ENCODE data around the gene MYBPC2.

Gene MYBPC2

GRCh38 chr19:50513746-50514345 lies 81.2 kb downstream of the MYBPC2 start, which contains the start of gene ASPDH:
Gene ASPDH, minus strand, starts transcription at chr19:50513913. Its CDS starts 90 bp downstream, at chr19:50513823.
- in situ Hi-C loops (cut with HindIII; ENCODE audit: low sequenced_read_pairs) = no loop called here

- in situ Hi-C loops (cut with HindIII; ENCODE audit: low sequenced_read_pairs) = no loop called here
These were observed 81.9 kb downstream of the MYBPC2 start for GRCh38 chr19:50514346-50515167.

GRCh38 chr19:50515168-50515561 lies 82.5 kb downstream of the MYBPC2 start:
- in situ Hi-C loops (cut with HindIII; ENCODE audit: low sequenced_read_pairs) = no loop called here
